ENCODE data around the gene CUTA. TPM values are rescaled to one million over a fixed set of nuclear protein-coding genes. Genes with fewer than 3 reads are reported as not detected.
"Not testable (repeated sequence)": the region's sequence is repeated elsewhere in the genome, so short reads cannot be mapped to it uniquely, and the experiment has no call there.

Gene CUTA
- polyA plus RNA-seq, 3 donors from 2014 or later = 367 to 404 (median 404) TPM

- H3K27ac Mint-ChIP-seq = peak overlapping the region; percentile 7 to 97 (median 88)
- H3K4me1 Mint-ChIP-seq = peaks cover 18 to 28% of the 10 kb centered on the region in 2 donors
- peaks cover 0 to 4% (median 0%) of the 10 kb centered on the region in 3 donors for H3K27me3 Mint-ChIP-seq (ENCODE audit: low read depth in 3 of 3)
- no peaks in the 10 kb centered on the region for H3K36me3 Mint-ChIP-seq
- H3K4me3 Mint-ChIP-seq = no peak overlapping the region
- DNase-seq = no peak
- no peaks in the 10 kb centered on the region for H3K9me3 Mint-ChIP-seq
Observed at GRCh38 chr6:33375143-33375671, 42.7 kb downstream of the CUTA start.

GRCh38 chr6:33373960-33374910 lies 43.7 kb downstream of the CUTA start:
- peaks cover 0 to 4% (median 1%) of the 10 kb centered on the region in 3 donors for H3K27me3 Mint-ChIP-seq (ENCODE audit: low read depth in 3 of 3)
- H3K9me3 Mint-ChIP-seq = no peaks in the 10 kb centered on the region
- DNase-seq = peak; percentile 19 to 42 (median 21)
- H3K4me1 Mint-ChIP-seq = peaks cover 18 to 28% of the 10 kb centered on the region in 2 donors
- peak overlapping the region; percentile 82 to 97 (median 94) for H3K27ac Mint-ChIP-seq
- H3K4me3 Mint-ChIP-seq = peak overlapping the region; percentile 36 to 74 (median 67)
- no peaks in the 10 kb centered on the region for H3K36me3 Mint-ChIP-seq

GRCh38 chr6:33372526-33373123 lies 45.3 kb downstream of the CUTA start:
- peaks cover 0 to 4% (median 1%) of the 10 kb centered on the region in 3 donors for H3K27me3 Mint-ChIP-seq (ENCODE audit: low read depth in 3 of 3)
- no peak for DNase-seq
- peaks cover 18 to 28% of the 10 kb centered on the region in 2 donors for H3K4me1 Mint-ChIP-seq
- H3K9me3 Mint-ChIP-seq = no peaks in the 10 kb centered on the region
- no peaks in the 10 kb centered on the region for H3K36me3 Mint-ChIP-seq
- H3K27ac Mint-ChIP-seq = peak overlapping the region in 4 of 6 donors; percentile 64 to 94 (median 65)
- peak overlapping the region in 1 of 5 donors; percentile 15 for H3K4me3 Mint-ChIP-seq

- not testable (repeated sequence) for H3K4me3 Mint-ChIP-seq, H3K36me3 Mint-ChIP-seq, DNase-seq
Observed at GRCh38 chr6:33371901-33372300, 46.0 kb downstream of the CUTA start.

GRCh38 chr6:33367715-33368025 lies 50.2 kb downstream of the CUTA start:
- H3K4me1 Mint-ChIP-seq; DNase-seq; H3K27me3 Mint-ChIP-seq (ENCODE audit: low read depth in 3 of 3); H3K27ac Mint-ChIP-seq; H3K9me3 Mint-ChIP-seq; H3K36me3 Mint-ChIP-seq; H3K4me3 Mint-ChIP-seq: not testable (repeated sequence)

More at GRCh38 chr6:33371901-33372300, 46.0 kb downstream of the CUTA start:
- H3K27ac Mint-ChIP-seq; H3K27me3 Mint-ChIP-seq (ENCODE audit: low read depth in 3 of 3); H3K9me3 Mint-ChIP-seq: not testable (repeated sequence)
- peaks cover 18 to 28% of the 10 kb centered on the region in 2 donors for H3K4me1 Mint-ChIP-seq

- H3K27ac Mint-ChIP-seq = no peak overlapping the region
- no peak for DNase-seq
- H3K4me3 Mint-ChIP-seq = peak overlapping the region in 1 of 5 donors; percentile 25
- no peaks in the 10 kb centered on the region for H3K9me3 Mint-ChIP-seq
- H3K4me1 Mint-ChIP-seq = no peaks in the 10 kb centered on the region
- no peaks in the 10 kb centered on the region for H3K36me3 Mint-ChIP-seq
- H3K27me3 Mint-ChIP-seq (ENCODE audit: low read depth in 3 of 3) = peaks cover 0 to 3% (median 2%) of the 10 kb centered on the region in 3 donors
Observed at GRCh38 chr6:33367009-33367714, 50.7 kb downstream of the CUTA start.

Other genes with a start within 250 kb of the CUTA start
- under 1 TPM in 2 of 3 donors, not detected in 1; 0.33 to 0.67 TPM for gene COL11A2, start 225.6 kb downstream of the CUTA start, polyA plus RNA-seq
- gene RXRB, start 217.4 kb downstream of the CUTA start, polyA plus RNA-seq = 10 to 100 TPM in 1 of 3 donors, 1 to 10 TPM in 2; 6.0 to 11.8 (median 6.9) TPM
- 10 to 100 TPM; 27.4 to 67.5 (median 45.4) TPM for gene SLC39A7, start 217.2 kb downstream of the CUTA start, polyA plus RNA-seq
- 10 to 100 TPM; 28.8 to 47.6 (median 34.3) TPM for gene HSD17B8, start 213.5 kb downstream of the CUTA start, polyA plus RNA-seq
- 1 to 10 TPM; 5.5 to 9.5 (median 9.2) TPM for gene RING1, start 209.6 kb downstream of the CUTA start, polyA plus RNA-seq
- gene VPS52, start 146.2 kb downstream of the CUTA start, polyA plus RNA-seq = 10 to 100 TPM; 11.6 to 26.8 (median 16.8) TPM
- 1,000 to 10,000 TPM; 2,992 to 6,506 (median 3,113) TPM for gene RPS18, start 146.0 kb downstream of the CUTA start, polyA plus RNA-seq
- 10 to 100 TPM; 38.6 to 55.0 (median 44.1) TPM for gene B3GALT4, start 141.0 kb downstream of the CUTA start, polyA plus RNA-seq
- 10 to 100 TPM; 59.4 to 81.6 (median 74.3) TPM for gene WDR46, start 128.9 kb downstream of the CUTA start, polyA plus RNA-seq
- gene PFDN6, start 128.5 kb downstream of the CUTA start, polyA plus RNA-seq = 10 to 100 TPM; 25.7 to 55.6 (median 49.2) TPM
- gene RGL2, start 119.2 kb downstream of the CUTA start, polyA plus RNA-seq = 10 to 100 TPM in 1 of 3 donors, 1 to 10 TPM in 2; 5.9 to 14.7 (median 8.0) TPM
- 100 to 1,000 TPM; 303 to 707 (median 457) TPM for gene TAPBP, start 104.0 kb downstream of the CUTA start, polyA plus RNA-seq
- 10 to 100 TPM; 14.5 to 18.1 (median 14.7) TPM for gene ZBTB22, start 100.4 kb downstream of the CUTA start, polyA plus RNA-seq
- 100 to 1,000 TPM in 1 of 3 donors, 10 to 100 TPM in 2; 71.6 to 159 (median 75.1) TPM for gene DAXX, start 95.1 kb downstream of the CUTA start, polyA plus RNA-seq
- gene KIFC1, start 26.3 kb downstream of the CUTA start, polyA plus RNA-seq = 1 to 10 TPM in 2 of 3 donors, not detected in 1; 2.2 to 3.7 TPM
- gene PHF1, start 7.1 kb downstream of the CUTA start, polyA plus RNA-seq = 10 to 100 TPM; 22.7 to 36.5 (median 29.8) TPM
- under 1 TPM; 0.02 to 0.32 (median 0.20) TPM for gene SYNGAP1, start 2.0 kb upstream of the CUTA start, polyA plus RNA-seq
- 1 to 10 TPM; 1.2 to 7.0 (median 3.0) TPM for gene ZBTB9, start 36.5 kb upstream of the CUTA start, polyA plus RNA-seq
- gene BAK1, start 162.2 kb upstream of the CUTA start, polyA plus RNA-seq = 10 to 100 TPM; 26.6 to 46.6 (median 32.4) TPM
- gene ITPR3, start 203.2 kb upstream of the CUTA start, polyA plus RNA-seq = 1 to 10 TPM in 2 of 3 donors, under 1 TPM in 1; 0.02 to 7.2 (median 1.1) TPM

Data from immature natural killer cell (primary cell).